Left ventricle myocardium inferior (tissue), 1 donor: ENCODE results near the gene CLDN16. TPM values are rescaled to one million over a fixed set of nuclear protein-coding genes. Genes with fewer than 3 reads are reported as not detected.

Experiments
- DNase-seq: peaks from one replicate; pipeline ENCODE4 v3.0.0-alpha.2; 2020
- H3K27ac ChIP-seq: fragments of 200-600 bp; replicated peaks from 2 replicates; pipeline ENCODE4 v1.8.0; 2021
- H3K27me3 ChIP-seq: fragments of 200-600 bp; 2 replicates; pipeline ENCODE4 v1.8.0; 2021; ENCODE audit warnings: low read depth
- H3K36me3 ChIP-seq: fragments of 200-600 bp; 2 replicates; pipeline ENCODE4 v1.8.0; 2021
- H3K4me1 ChIP-seq: fragments of 200-600 bp; 2 replicates; pipeline ENCODE4 v1.8.0; 2021
- H3K4me3 ChIP-seq: fragments of 200-600 bp; 2 replicates; pipeline ENCODE4 v1.8.0; 2021; ENCODE audit warnings: mild to moderate bottlenecking, moderate library complexity
- H3K9me3 ChIP-seq: fragments of 200-600 bp; replicated peaks from 2 replicates; pipeline ENCODE4 v1.8.0; 2021
- CTCF ChIP-seq: fragments of 200-600 bp; IDR thresholded peaks from 2 replicates; pipeline ENCODE4 v1.8.0; 2021; ENCODE audit warnings: antibody characterized with exemption, mild to moderate bottlenecking, borderline replicate concordance
- intact Hi-C: fragments of 100-400 bp; cut with micrococcal nuclease; formaldehyde crosslinking; loops from one replicate; pipeline ENCODE4 v1.11.0; 2022
- total RNA-seq: library from RNA; stranded (reverse); fragmentation: NEBNext Ultra II Directional; extraction: Animal tissue kit (Norgen Biotek cat#: 25700); gene quantifications from one replicate; pipeline ENCODE4 v1.2.1, GENCODE V29; 2021
- donor health status: DM: no; HTN: yes; CAD: no; lungs with severe emphysema.

Gene CLDN16
- total RNA-seq, 1 donor from 2014 or later: not detected

DNA sequence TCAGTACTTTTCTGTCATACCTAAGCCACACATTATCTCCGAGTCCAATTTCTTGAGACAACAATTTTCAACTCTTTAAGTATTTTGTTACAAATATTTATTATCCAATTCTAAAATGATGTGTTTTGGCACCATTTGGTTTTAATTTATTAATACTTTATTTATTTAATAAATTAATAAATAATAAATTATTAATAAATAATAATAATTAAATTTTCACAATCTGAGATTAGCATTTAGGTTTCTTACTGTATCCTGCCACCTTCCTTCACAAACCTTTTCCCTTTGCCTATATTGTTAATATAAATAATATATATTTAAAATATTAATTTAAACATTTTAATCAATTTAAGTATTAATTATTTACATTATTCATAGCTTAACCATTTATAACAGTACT, 37.9 kb downstream of the CLDN16 start:
- Histone ChIP-seq H3K27ac (no peak overlapping the region), H3K9me3 (no peaks in the 10 kb centered on the region), H3K4me3 (no peak overlapping the region), H3K27me3 (no peaks in the 10 kb centered on the region), H3K36me3 (no peaks in the 10 kb centered on the region), H3K4me1 (no peaks in the 10 kb centered on the region)
- no peak for TF ChIP-seq CTCF
- intact Hi-C loops: loop anchor here (10.0 kb wide), 1 partner anchor 461 kb away; no protein-coding TSS in a partner anchor
- DNase-seq: no peak

GRCh38 chr3:190426806-190427507, 39.0 kb downstream of the CLDN16 start:
- DNase-seq: no peak
- no peak overlapping the region for H3K27ac ChIP-seq
- H3K27me3 ChIP-seq: no peaks in the 10 kb centered on the region
- TF ChIP-seq CTCF: no peak
- H3K9me3 ChIP-seq: no peaks in the 10 kb centered on the region
- H3K4me1 ChIP-seq: no peaks in the 10 kb centered on the region
- no peaks in the 10 kb centered on the region for H3K36me3 ChIP-seq
- no peak overlapping the region for H3K4me3 ChIP-seq
- intact Hi-C loops: loop anchor here (10.0 kb wide), 1 partner anchor 462 kb away; no protein-coding TSS in a partner anchor

DNA sequence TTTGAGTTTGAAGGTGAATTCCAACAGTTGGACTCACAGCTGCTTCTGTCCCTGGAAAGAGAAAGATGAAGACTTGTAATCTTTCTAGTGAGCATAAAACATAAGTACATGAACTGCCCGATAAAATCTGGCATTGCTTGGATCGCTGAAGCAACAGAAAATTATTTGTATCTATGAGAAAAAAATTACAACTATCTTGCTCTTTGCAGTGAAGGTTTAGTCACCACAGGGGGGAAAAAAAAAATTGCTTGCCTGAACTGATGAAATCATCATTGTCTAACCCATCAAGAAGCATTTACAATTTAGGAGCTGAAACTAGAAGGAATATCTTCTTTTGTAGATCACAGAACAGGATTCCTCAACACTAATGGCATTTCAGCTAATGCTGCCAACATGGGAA, 41.7 kb downstream of the CLDN16 start:
- TF ChIP-seq CTCF: no peak
- intact Hi-C loops: loop anchor here (10.0 kb wide), 1 partner anchor 465 kb away; no protein-coding TSS in a partner anchor

GRCh38 chr3:190430906-190431305, 42.9 kb downstream of the CLDN16 start:
- no peaks in the 10 kb centered on the region for H3K27me3 ChIP-seq
- DNase-seq: no peak
- intact Hi-C loops: no loop called here
- no peak overlapping the region for H3K4me3 ChIP-seq
- no peaks in the 10 kb centered on the region for H3K36me3 ChIP-seq
- no peak for TF ChIP-seq CTCF
- no peaks in the 10 kb centered on the region for H3K9me3 ChIP-seq
- no peaks in the 10 kb centered on the region for H3K4me1 ChIP-seq
- H3K27ac ChIP-seq: no peak overlapping the region

More for the DNA sequence above, 41.7 kb downstream of the CLDN16 start:
- no peaks in the 10 kb centered on the region for H3K27me3 ChIP-seq
- no peak overlapping the region for H3K27ac ChIP-seq
- H3K4me1 ChIP-seq: no peaks in the 10 kb centered on the region
- no peak for DNase-seq
- no peaks in the 10 kb centered on the region for H3K9me3 ChIP-seq
- no peaks in the 10 kb centered on the region for H3K36me3 ChIP-seq
- H3K4me3 ChIP-seq: no peak overlapping the region

DNA sequence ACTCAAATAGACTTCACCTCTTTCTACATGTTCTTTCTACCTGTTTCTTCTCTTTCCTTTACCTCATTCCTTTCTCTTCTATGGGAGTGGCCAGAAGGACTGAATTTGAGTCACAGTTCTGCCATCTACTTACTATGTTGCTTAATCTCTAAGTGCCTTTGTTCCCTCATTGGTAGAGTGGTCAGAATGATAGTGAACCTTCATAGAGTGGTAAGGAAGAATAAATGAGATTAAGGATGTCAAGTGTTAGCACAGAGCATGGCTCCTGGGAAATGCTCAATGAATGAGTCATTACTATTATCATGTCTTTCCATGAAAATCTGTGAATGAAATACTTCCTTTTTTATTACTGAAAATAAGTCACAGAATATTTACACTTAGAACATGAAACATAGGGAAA, 44.3 kb downstream of the CLDN16 start:
- Histone ChIP-seq H3K27ac (no peak overlapping the region), H3K27me3 (no peaks in the 10 kb centered on the region), H3K4me3 (no peak overlapping the region), H3K4me1 (no peaks in the 10 kb centered on the region), H3K9me3 (no peaks in the 10 kb centered on the region), H3K36me3 (no peaks in the 10 kb centered on the region)
- intact Hi-C loops: no loop called here
- no peak for DNase-seq
- TF ChIP-seq CTCF: no peak
